ENCODE measurements around the gene CAMTA1. TPM values are rescaled to one million over a fixed set of nuclear protein-coding genes. Genes with fewer than 3 reads are reported as not detected.
"Not testable (repeated sequence)": the region's sequence is repeated elsewhere in the genome, so short reads cannot be mapped to it uniquely, and the experiment has no call there.

CAMTA1 gene
- total and polyA plus RNA-seq, 2 experiments from 2014 or later = 213 to 341 TPM

GRCh38 chr1:7705908-7706216 lies 920.6 kb downstream of the CAMTA1 start:
- no peaks in the 10 kb centered on the region for H3K36me3 ChIP-seq
- H3K27ac ChIP-seq = no peak overlapping the region
- TF ChIP-seq CTCF (IDR thresholded peaks at IDR 0.05; ENCODE audit: low read depth, low read length) = no peak
- no peak overlapping the region for H3K4me3 ChIP-seq
- peaks cover 73% of the 10 kb centered on the region for H3K27me3 ChIP-seq
- H3K4me1 ChIP-seq (ENCODE audit: low read depth) = no peaks in the 10 kb centered on the region
- no peaks in the 10 kb centered on the region for H3K9me3 ChIP-seq (ENCODE audit: low read depth)
- no peak for DNase-seq (ENCODE audit: low read depth in 1 of 2, low spot score in 1 of 2)

GRCh38 chr1:7707527-7707926 lies 922.3 kb downstream of the CAMTA1 start:
- Histone ChIP-seq H3K4me3 (no peak overlapping the region), H3K27ac (no peak overlapping the region), H3K9me3 (ENCODE audit: low read depth) (no peaks in the 10 kb centered on the region), H3K36me3 (no peaks in the 10 kb centered on the region), H3K27me3 (peaks cover 57% of the 10 kb centered on the region), H3K4me1 (ENCODE audit: low read depth) (no peaks in the 10 kb centered on the region)
- no peak for DNase-seq (ENCODE audit: low read depth in 1 of 2, low spot score in 1 of 2)
- TF ChIP-seq CTCF (IDR thresholded peaks at IDR 0.05; ENCODE audit: low read depth, low read length) = no peak

- not testable (repeated sequence) for H3K36me3 ChIP-seq; H3K9me3 ChIP-seq (ENCODE audit: low read depth); H3K27ac ChIP-seq; DNase-seq (ENCODE audit: low read depth in 1 of 2, low spot score in 1 of 2); H3K4me3 ChIP-seq; H3K4me1 ChIP-seq (ENCODE audit: low read depth)
- H3K27me3 ChIP-seq = peaks cover 51% of the 10 kb centered on the region
Measured at GRCh38 chr1:7708065-7708464, 922.8 kb downstream of the CAMTA1 start.

GRCh38 chr1:7710859-7711258 lies 925.6 kb downstream of the CAMTA1 start:
- no peaks in the 10 kb centered on the region for H3K9me3 ChIP-seq (ENCODE audit: low read depth)
- no peak for TF ChIP-seq CTCF (IDR thresholded peaks at IDR 0.05; ENCODE audit: low read depth, low read length)
- DNase-seq (ENCODE audit: low read depth in 1 of 2, low spot score in 1 of 2) = no peak
- H3K27ac ChIP-seq = no peak overlapping the region
- H3K27me3 ChIP-seq = peaks cover 29% of the 10 kb centered on the region
- H3K4me1 ChIP-seq (ENCODE audit: low read depth) = no peaks in the 10 kb centered on the region
- H3K36me3 ChIP-seq = no peaks in the 10 kb centered on the region
- no peak overlapping the region for H3K4me3 ChIP-seq

GRCh38 chr1:7712731-7713323 lies 927.6 kb downstream of the CAMTA1 start:
- no peak for DNase-seq (ENCODE audit: low read depth in 1 of 2, low spot score in 1 of 2)
- Histone ChIP-seq H3K27me3 (peaks cover 10% of the 10 kb centered on the region), H3K4me1 (ENCODE audit: low read depth) (no peaks in the 10 kb centered on the region), H3K27ac (no peak overlapping the region), H3K36me3 (no peaks in the 10 kb centered on the region), H3K9me3 (ENCODE audit: low read depth) (no peaks in the 10 kb centered on the region), H3K4me3 (no peak overlapping the region)
- TF ChIP-seq CTCF (IDR thresholded peaks at IDR 0.05; ENCODE audit: low read depth, low read length) = no peak

GRCh38 chr1:7716506-7716905 lies 931.3 kb downstream of the CAMTA1 start:
- no peaks in the 10 kb centered on the region for H3K9me3 ChIP-seq (ENCODE audit: low read depth)
- H3K27me3 ChIP-seq = no peaks in the 10 kb centered on the region
- peaks cover 3% of the 10 kb centered on the region for H3K4me1 ChIP-seq (ENCODE audit: low read depth)
- DNase-seq (ENCODE audit: low read depth in 1 of 2, low spot score in 1 of 2) = no peak
- H3K27ac ChIP-seq = no peak overlapping the region
- no peak overlapping the region for H3K4me3 ChIP-seq
- H3K36me3 ChIP-seq = no peaks in the 10 kb centered on the region
- TF ChIP-seq CTCF (IDR thresholded peaks at IDR 0.05; ENCODE audit: low read depth, low read length) = no peak

All from cardiac muscle cell (in vitro differentiated cells and primary cell).